Heart right ventricle (tissue), 16 donors: Measurements from ENCODE around the gene BTBD10. TPM values are rescaled to one million over a fixed set of nuclear protein-coding genes. Genes with fewer than 3 reads are reported as not detected.

Source experiments
- ATAC-seq, 8 donors: fragments of 200-7000 bp; cut with Tn5 transposase; one replicate each; pipeline ENCODE4 v1.9.1; 2020; ENCODE audit warnings: mild to moderate bottlenecking in 8 of 8, moderate library complexity in 8 of 8, moderate number of reproducible peaks in 1 of 8
- DNase-seq, 2 donors: peaks; one replicate each; pipeline ENCODE4 v3.0.0-alpha.2; 2020
- H3K27ac ChIP-seq, 10 donors: fragments of 200-600 bp; sonication (generic) in 2 of 10; one replicate each; pipeline versions ENCODE4 v1.5.0 to v1.8.0; 2020 to 2022; ENCODE audit warnings: mild to moderate bottlenecking in 3 of 10
- H3K27me3 ChIP-seq, 7 donors: fragments of 200-600 bp; one replicate each; pipeline ENCODE4 v1.8.0; 2021 to 2022; ENCODE audit warnings: mild to moderate bottlenecking in 2 of 7
- H3K36me3 ChIP-seq, 9 donors: fragments of 200-600 bp; sonication (generic) in 1 of 9; one replicate each; pipeline versions ENCODE4 v1.5.0 to v1.8.0; 2020 to 2022; ENCODE audit warnings: mild to moderate bottlenecking in 2 of 9
- H3K4me1 ChIP-seq, 9 donors: fragments of 200-600 bp; sonication (generic) in 1 of 9; one replicate each; pipeline versions ENCODE4 v1.5.0 to v1.8.0; 2020 to 2022; ENCODE audit warnings: mild to moderate bottlenecking in 4 of 9
- H3K4me3 ChIP-seq, 10 donors: fragments of 200-600 bp; sonication (generic) in 2 of 10; one replicate each; pipeline versions ENCODE4 v1.5.0 to v1.8.0; 2020 to 2022; ENCODE audit warnings: mild to moderate bottlenecking in 7 of 10, moderate library complexity in 2 of 10
- H3K9me3 ChIP-seq, 11 donors: fragments of 200-600 bp in 10 of 11; sonication (generic) in 2 of 11; one replicate each; pipeline versions ENCODE4 v1.5.0 to v1.8.0; 2013 to 2022; ENCODE audit warnings: mild to moderate bottlenecking in 2 of 11, control low read depth in 1 of 11, moderate library complexity in 1 of 11
- WGBS, 2 donors: extraction: QIAGEN DNeasy Blood & Tissue Kit; methylation state at CpG; one replicate each; pipeline ENCODE4 v1.1.7; 2013; ENCODE audit warnings: inconsistent platforms in 1 of 2; 5-methylcytosine and 5-hydroxymethylcytosine counted together
- intact Hi-C, 10 donors: fragments of 100-400 bp; cut with DNase I; formaldehyde crosslinking; loops; one replicate each; pipeline versions ENCODE4 v1.11.1 to v1.14.2; 2022
- polyA plus RNA-seq, 2 donors: library from polyadenylated mRNA; stranded (reverse); fragments of 200-250 nt; gene quantifications; one replicate each; pipeline ENCODE4 v1.2.3, GENCODE V29; 2013
- total RNA-seq, 10 donors: library from RNA; stranded (reverse); fragmentation: NEBNext Ultra II Directional in 3 of 10; extraction: Animal tissue kit (Norgen Biotek cat#: 25700) in 3 of 10; gene quantifications; one replicate each; pipeline versions ENCODE4 v1.2.1 to v1.2.4, GENCODE V29; 2021 to 2023
- TF ChIP-seq, protein P1 (sequence below), 9 donors: fragments of 200-600 bp; sonication (generic) in 2 of 9; IDR thresholded peaks; one replicate each; pipeline versions ENCODE4 v1.5.0 to v1.8.0; 2021 to 2022; ENCODE audit warnings: antibody characterized with exemption in 9 of 9, mild to moderate bottlenecking in 5 of 9, moderate library complexity in 1 of 9
- donor health status: Arrhythmogenic right ventricular cardiomyopathy.
- donor health status: ischemic (EF 13 %, LVEDD 7.1; RV severe dilation, severe dysfunction).
- donor health status: healthy with polysubstance abuse.
- donor health status: DM: no; HTN: yes; CAD: no.
- donor health status: DM: no; HTN: no; CAD: no.
- donor health status: ischemic (EF 25% LVEDD 6.9; RV normal size, moderate dysfunction).
- donor health status: ischemic (EF 25% LVEDD 5.7; RV mildly dilated, moderate dysfunction).
- donor health status: healthy.
- donor health status: DM: yes; HTN: yes; CAD: no.
- donor health status: Ischemic cardiomyopathy.
- donor health status: ischemic (EF 35%, LVEDD 5.7; RV mildly dilated, moderate dysfunction).
- donor health status: nonischemic (EF 11% LVEDD 7.7; RV severe dilation, severe dysfunction).
- donor health status: DM: yes; HTN: yes; CAD: no.
- donor health status: PGD.
- donor health status: ischemic (EF 29% LVEDD 5.4; RV normal size, mild dysfunction).
- donor health status: nonischemic (EF 23%, LVEDD 6.1; RV moderate dilation, normal function).

Gene BTBD10
- total and polyA plus RNA-seq, 12 donors: 6.8 to 36.5 (median 23.2) TPM

DNA sequence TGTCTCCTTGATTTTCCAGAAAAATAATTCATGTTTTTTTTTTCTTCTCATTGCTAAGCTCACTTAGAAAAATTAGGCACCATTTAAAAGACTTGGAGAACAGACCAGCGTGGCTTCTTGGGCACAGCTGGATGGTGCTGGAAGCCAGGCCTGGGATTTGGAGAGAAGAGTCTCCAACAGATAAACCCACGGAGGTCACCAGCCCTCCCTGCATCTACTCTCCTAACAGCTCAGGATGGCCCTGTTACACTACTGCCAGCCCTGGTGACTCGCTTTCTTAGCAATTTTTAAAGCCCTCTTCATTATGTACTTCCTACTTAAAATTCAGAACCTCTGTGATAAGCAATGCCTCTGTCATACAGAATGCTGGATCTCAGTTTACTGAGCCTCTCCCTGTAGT is 31.0 kb upstream of the BTBD10 start:
- DNase-seq (no peak), ATAC-seq (no peak)
- Histone ChIP-seq H3K27ac (no peak overlapping the region), H3K4me3 (no peak overlapping the region), H3K27me3 (peaks cover 0 to 13% (median 2%) of the 10 kb centered on the region in 7 donors), H3K9me3 (no peaks in the 10 kb centered on the region), H3K4me1 (no peaks in the 10 kb centered on the region), H3K36me3 (no peaks in the 10 kb centered on the region)
- intact Hi-C loops: no loop called here
- TF ChIP-seq, protein P1, sequence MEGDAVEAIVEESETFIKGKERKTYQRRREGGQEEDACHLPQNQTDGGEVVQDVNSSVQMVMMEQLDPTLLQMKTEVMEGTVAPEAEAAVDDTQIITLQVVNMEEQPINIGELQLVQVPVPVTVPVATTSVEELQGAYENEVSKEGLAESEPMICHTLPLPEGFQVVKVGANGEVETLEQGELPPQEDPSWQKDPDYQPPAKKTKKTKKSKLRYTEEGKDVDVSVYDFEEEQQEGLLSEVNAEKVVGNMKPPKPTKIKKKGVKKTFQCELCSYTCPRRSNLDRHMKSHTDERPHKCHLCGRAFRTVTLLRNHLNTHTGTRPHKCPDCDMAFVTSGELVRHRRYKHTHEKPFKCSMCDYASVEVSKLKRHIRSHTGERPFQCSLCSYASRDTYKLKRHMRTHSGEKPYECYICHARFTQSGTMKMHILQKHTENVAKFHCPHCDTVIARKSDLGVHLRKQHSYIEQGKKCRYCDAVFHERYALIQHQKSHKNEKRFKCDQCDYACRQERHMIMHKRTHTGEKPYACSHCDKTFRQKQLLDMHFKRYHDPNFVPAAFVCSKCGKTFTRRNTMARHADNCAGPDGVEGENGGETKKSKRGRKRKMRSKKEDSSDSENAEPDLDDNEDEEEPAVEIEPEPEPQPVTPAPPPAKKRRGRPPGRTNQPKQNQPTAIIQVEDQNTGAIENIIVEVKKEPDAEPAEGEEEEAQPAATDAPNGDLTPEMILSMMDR (IDR thresholded peaks at IDR 0.05): no peak
- WGBS, 2 donors: 45 to 50% methylated on average over 3 of the region's 3 CpGs

DNA sequence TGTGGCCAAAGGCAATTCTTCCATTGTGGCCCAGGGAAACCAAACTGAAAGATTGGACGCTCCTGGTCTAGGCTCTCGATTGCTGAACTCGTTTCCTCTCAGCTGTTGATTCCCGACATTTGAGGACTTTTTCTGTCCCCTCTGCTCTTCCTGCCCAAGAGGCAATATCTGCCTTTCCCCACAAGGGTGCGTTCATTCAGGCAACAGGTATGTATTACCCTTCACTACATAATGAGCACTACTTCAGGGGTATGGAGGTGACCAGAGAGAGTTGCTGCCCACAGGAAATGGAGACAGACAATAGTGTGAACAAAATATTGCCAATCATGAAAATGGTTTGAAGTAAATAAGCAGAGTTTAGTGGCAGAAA is 24.6 kb upstream of the BTBD10 start:
- no peaks in the 10 kb centered on the region for H3K36me3 ChIP-seq
- 45 to 49% methylated on average over 5 of the region's 5 CpGs for WGBS, 2 donors
- no peaks in the 10 kb centered on the region for H3K4me1 ChIP-seq
- no peak for DNase-seq
- H3K4me3 ChIP-seq: peak overlapping the region in 6 of 10 donors; percentile 18 to 46 (median 42)
- H3K9me3 ChIP-seq: peaks cover 0 to 8% (median 0%) of the 10 kb centered on the region in 11 donors
- peak in 2 of 8 donors; percentile 62 to 76 for ATAC-seq
- TF ChIP-seq, protein P1 (IDR thresholded peaks at IDR 0.05): peak in 4 of 9 donors; percentile 9 to 18 (median 12)
- peaks cover 0 to 12% (median 0%) of the 10 kb centered on the region in 7 donors for H3K27me3 ChIP-seq
- intact Hi-C loops: loop anchor here in 1 of 10 donors (10.0 kb wide), 1 partner anchor 757 kb away; no protein-coding TSS in a partner anchor
- H3K27ac ChIP-seq: no peak overlapping the region

DNA sequence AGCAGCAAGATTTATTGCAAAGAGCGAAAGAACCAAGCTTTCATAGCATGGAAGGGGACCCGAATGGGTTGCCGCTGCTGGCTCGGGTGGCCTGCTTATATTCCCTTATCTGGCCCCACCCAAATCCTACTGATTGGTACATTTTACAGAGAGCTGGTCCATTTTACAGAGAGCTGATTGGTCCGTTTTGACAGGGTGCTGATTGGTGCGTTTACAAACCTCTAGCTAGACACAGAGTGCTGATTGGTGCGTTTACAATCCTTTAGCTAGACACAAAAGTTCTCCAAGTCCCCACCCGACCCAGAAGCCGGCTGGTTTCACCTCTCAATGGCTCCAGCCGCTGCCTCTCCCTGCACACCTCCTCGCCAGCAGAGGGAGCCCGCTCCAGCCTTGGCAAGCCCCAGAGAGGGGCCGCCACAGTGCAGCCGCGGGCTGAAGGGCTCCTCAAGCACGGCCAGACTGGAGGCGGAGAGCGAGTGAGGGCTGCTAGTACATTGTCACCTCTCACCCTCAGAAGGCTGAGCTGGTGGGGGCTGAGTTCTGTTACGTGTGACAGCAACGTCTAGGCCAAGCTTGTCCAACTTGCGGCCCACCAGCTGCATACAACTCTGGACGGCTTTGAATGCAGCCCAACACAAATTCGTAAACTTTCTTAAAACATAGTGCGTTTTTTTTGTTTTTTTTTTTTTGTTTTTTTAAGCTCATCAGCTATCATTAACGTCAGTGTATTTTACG is 24.1 kb upstream of the BTBD10 start:
- Histone ChIP-seq H3K9me3 (peaks cover 0 to 8% (median 0%) of the 10 kb centered on the region in 11 donors), H3K4me3 (peak overlapping the region in 6 of 10 donors; percentile 18 to 46 (median 42)), H3K27ac (no peak overlapping the region), H3K27me3 (peaks cover 0 to 12% (median 0%) of the 10 kb centered on the region in 7 donors), H3K36me3 (no peaks in the 10 kb centered on the region), H3K4me1 (no peaks in the 10 kb centered on the region)
- TF ChIP-seq, protein P1 (IDR thresholded peaks at IDR 0.05): peak in 8 of 9 donors; percentile 34 to 61 (median 54)
- WGBS, 2 donors: 48 to 52% methylated on average over 26 of the region's 26 CpGs
- ATAC-seq (peak in 7 of 8 donors; percentile 33 to 93 (median 82)), DNase-seq (peak; percentile 47 to 72)
- intact Hi-C loops: loop anchor here in 1 of 10 donors (10.0 kb wide), 1 partner anchor 758 kb away; no protein-coding TSS in a partner anchor

DNA sequence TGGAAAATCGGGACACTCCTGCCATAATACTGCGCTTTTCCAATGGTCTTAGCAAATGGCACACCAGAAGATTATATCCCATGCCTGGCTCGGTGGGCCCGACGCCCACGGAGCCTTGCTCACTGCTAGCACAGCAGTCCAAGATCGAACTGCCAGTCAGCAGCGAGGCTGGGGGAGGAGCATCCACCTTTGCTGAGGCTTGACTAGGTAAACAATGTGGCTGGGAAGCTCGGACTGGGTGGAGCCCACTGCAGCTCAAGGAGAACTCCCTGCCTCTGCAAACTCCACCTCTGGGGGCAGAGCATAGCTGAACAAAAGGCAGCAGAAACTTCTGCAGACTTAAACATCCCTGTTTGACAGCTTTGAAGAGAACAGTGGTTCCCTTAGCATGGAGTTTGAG is 17.2 kb upstream of the BTBD10 start:
- Histone ChIP-seq H3K9me3 (peaks cover 0 to 8% (median 0%) of the 10 kb centered on the region in 11 donors), H3K27me3 (peaks cover 0 to 8% (median 4%) of the 10 kb centered on the region in 7 donors), H3K27ac (no peak overlapping the region), H3K4me1 (no peaks in the 10 kb centered on the region), H3K36me3 (no peaks in the 10 kb centered on the region), H3K4me3 (no peak overlapping the region)
- intact Hi-C loops: loop anchor here in 1 of 10 donors (10.0 kb wide), 1 partner anchor 765 kb away; no protein-coding TSS in a partner anchor
- no peak for DNase-seq
- ATAC-seq: no peak
- TF ChIP-seq, protein P1 (IDR thresholded peaks at IDR 0.05): no peak
- WGBS, 2 donors: 93% methylated on average over 9 of the region's 9 CpGs
